ENCODE measurements around the gene KCTD12. TPM values are rescaled to one million over a fixed set of nuclear protein-coding genes. Genes with fewer than 3 reads are reported as not detected.

The KCTD12 gene
- total RNA-seq, 1 experiment from 2014 or later, result 6.7 TPM

DNA sequence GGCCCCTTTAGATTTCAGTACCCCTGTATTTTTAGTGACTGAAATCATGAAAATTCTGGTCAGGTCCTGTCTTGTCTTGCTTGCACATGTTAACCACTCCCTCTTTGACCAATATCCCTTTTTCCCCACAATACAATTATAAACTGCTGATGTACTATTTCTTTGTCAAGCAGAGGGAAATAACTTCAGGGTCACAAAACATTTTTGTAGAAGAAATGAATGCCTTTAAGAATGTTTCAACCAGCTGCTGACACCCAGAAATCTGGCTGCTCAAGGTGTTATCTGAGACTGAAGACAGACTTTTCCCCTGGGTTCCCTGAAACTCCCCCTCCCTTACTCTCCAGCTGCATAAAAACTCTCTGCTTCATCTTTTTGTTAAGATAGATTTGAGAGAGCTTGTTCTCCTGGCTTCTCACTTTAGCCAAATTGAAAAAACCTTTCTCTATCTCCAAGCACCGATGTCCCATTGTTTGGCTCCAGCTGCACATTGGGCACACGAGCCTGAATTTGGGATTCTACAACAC lies 43.7 kb upstream of the KCTD12 start:
- H3K27ac Mint-ChIP-seq, result no peak overlapping the region
- CTCF ChIA-PET, result no interaction called here

DNA sequence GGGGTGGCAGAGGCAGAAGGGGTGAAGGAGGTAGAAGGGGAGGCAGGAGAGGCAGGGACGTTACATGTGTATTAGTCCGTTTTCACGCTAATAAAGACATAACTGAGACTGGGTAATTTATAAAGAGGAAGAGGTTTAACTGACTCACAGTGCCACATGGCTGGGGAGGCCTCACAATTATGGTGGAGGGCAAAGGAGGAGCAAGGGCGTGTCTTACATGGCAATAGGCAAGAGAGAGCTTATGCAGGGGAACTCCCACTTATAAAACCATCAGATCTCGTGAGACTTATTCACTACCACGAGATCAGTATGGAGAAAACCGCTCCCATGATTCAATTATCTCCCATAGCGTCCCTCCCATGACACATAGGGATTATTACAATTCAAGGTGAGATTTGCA lies 43.1 kb upstream of the KCTD12 start:
- H3K4me1 Mint-ChIP-seq, result peaks cover 4% of the 10 kb centered on the region
- H3K36me3 Mint-ChIP-seq, result no peaks in the 10 kb centered on the region
- ATAC-seq (no peak), DNase-seq (ENCODE audit: low spot score) (no peak)
- no peaks in the 10 kb centered on the region for H3K27me3 Mint-ChIP-seq (ENCODE audit: low read depth)
- POLR2A ChIA-PET, result no interaction called here
- CTCF ChIA-PET, result no interaction called here
- no peak overlapping the region for H3K27ac Mint-ChIP-seq
- H3K4me3 Mint-ChIP-seq, result no peak overlapping the region
- no peaks in the 10 kb centered on the region for H3K9me3 Mint-ChIP-seq
- TF ChIP-seq ZNF232 (CRISPR knock-in tag; IDR thresholded peaks at IDR 0.05) (no peak), JAZF1 (CRISPR knock-in tag; IDR thresholded peaks at IDR 0.05) (no peak), RORB (CRISPR knock-in tag; IDR thresholded peaks at IDR 0.05) (no peak)
- TF ChIP-seq, protein P1, sequence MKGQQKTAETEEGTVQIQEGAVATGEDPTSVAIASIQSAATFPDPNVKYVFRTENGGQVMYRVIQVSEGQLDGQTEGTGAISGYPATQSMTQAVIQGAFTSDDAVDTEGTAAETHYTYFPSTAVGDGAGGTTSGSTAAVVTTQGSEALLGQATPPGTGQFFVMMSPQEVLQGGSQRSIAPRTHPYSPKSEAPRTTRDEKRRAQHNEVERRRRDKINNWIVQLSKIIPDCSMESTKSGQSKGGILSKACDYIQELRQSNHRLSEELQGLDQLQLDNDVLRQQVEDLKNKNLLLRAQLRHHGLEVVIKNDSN (CRISPR knock-in tag; IDR thresholded peaks at IDR 0.05), result no peak
- TF ChIP-seq, protein P2, sequence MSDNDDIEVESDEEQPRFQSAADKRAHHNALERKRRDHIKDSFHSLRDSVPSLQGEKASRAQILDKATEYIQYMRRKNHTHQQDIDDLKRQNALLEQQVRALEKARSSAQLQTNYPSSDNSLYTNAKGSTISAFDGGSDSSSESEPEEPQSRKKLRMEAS (CRISPR knock-in tag; IDR thresholded peaks at IDR 0.05), result no peak
- TF ChIP-seq, protein P3, sequence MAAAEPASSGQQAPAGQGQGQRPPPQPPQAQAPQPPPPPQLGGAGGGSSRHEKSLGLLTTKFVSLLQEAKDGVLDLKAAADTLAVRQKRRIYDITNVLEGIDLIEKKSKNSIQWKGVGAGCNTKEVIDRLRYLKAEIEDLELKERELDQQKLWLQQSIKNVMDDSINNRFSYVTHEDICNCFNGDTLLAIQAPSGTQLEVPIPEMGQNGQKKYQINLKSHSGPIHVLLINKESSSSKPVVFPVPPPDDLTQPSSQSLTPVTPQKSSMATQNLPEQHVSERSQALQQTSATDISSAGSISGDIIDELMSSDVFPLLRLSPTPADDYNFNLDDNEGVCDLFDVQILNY (CRISPR knock-in tag; IDR thresholded peaks at IDR 0.05), result no peak
- TF ChIP-seq, protein P4, sequence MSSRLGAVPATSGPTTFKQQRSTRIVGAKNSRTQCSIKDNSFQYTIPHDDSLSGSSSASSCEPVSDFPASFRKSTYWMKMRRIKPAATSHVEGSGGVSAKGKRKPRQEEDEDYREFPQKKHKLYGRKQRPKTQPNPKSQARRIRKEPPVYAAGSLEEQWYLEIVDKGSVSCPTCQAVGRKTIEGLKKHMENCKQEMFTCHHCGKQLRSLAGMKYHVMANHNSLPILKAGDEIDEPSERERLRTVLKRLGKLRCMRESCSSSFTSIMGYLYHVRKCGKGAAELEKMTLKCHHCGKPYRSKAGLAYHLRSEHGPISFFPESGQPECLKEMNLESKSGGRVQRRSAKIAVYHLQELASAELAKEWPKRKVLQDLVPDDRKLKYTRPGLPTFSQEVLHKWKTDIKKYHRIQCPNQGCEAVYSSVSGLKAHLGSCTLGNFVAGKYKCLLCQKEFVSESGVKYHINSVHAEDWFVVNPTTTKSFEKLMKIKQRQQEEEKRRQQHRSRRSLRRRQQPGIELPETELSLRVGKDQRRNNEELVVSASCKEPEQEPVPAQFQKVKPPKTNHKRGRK (CRISPR knock-in tag; IDR thresholded peaks at IDR 0.05; ENCODE audit: borderline replicate concordance), result no peak

More for the DNA sequence above, 43.7 kb upstream of the KCTD12 start:
- Mint-ChIP-seq H3K9me3 (no peaks in the 10 kb centered on the region), H3K4me3 (no peak overlapping the region), H3K27me3 (ENCODE audit: low read depth) (no peaks in the 10 kb centered on the region), H3K4me1 (peaks cover 4% of the 10 kb centered on the region), H3K36me3 (no peaks in the 10 kb centered on the region)
- DNase-seq (ENCODE audit: low spot score) (no peak), ATAC-seq (no peak)
- no peak for TF ChIP-seq ZBTB21 (CRISPR knock-in tag; IDR thresholded peaks at IDR 0.05; ENCODE audit: borderline replicate concordance)
- no peak for TF ChIP-seq SP1 (CRISPR knock-in tag; conservative IDR thresholded peaks at IDR 0.05)
- TF ChIP-seq FOXK1 (CRISPR knock-in tag; IDR thresholded peaks at IDR 0.05), result no peak
- no peak for TF ChIP-seq ZNF138 (CRISPR knock-in tag; conservative IDR thresholded peaks at IDR 0.05)
- no peak for TF ChIP-seq RORB (CRISPR knock-in tag; IDR thresholded peaks at IDR 0.05)
- TF ChIP-seq, protein P3 (CRISPR knock-in tag; IDR thresholded peaks at IDR 0.05), result no peak
- TF ChIP-seq, protein P5, sequence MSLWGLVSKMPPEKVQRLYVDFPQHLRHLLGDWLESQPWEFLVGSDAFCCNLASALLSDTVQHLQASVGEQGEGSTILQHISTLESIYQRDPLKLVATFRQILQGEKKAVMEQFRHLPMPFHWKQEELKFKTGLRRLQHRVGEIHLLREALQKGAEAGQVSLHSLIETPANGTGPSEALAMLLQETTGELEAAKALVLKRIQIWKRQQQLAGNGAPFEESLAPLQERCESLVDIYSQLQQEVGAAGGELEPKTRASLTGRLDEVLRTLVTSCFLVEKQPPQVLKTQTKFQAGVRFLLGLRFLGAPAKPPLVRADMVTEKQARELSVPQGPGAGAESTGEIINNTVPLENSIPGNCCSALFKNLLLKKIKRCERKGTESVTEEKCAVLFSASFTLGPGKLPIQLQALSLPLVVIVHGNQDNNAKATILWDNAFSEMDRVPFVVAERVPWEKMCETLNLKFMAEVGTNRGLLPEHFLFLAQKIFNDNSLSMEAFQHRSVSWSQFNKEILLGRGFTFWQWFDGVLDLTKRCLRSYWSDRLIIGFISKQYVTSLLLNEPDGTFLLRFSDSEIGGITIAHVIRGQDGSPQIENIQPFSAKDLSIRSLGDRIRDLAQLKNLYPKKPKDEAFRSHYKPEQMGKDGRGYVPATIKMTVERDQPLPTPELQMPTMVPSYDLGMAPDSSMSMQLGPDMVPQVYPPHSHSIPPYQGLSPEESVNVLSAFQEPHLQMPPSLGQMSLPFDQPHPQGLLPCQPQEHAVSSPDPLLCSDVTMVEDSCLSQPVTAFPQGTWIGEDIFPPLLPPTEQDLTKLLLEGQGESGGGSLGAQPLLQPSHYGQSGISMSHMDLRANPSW (CRISPR knock-in tag; conservative IDR thresholded peaks at IDR 0.05; ENCODE audit: low read depth), result no peak
- TF ChIP-seq NFE2L1 (CRISPR knock-in tag; IDR thresholded peaks at IDR 0.05), result no peak
- TF ChIP-seq GRHL2 (CRISPR knock-in tag; IDR thresholded peaks at IDR 0.05; ENCODE audit: insufficient replicate concordance, severe bottlenecking), result no peak
- TF ChIP-seq FOXP1 (CRISPR knock-in tag; IDR thresholded peaks at IDR 0.05; ENCODE audit: borderline replicate concordance), result no peak
- TF ChIP-seq, protein P6, sequence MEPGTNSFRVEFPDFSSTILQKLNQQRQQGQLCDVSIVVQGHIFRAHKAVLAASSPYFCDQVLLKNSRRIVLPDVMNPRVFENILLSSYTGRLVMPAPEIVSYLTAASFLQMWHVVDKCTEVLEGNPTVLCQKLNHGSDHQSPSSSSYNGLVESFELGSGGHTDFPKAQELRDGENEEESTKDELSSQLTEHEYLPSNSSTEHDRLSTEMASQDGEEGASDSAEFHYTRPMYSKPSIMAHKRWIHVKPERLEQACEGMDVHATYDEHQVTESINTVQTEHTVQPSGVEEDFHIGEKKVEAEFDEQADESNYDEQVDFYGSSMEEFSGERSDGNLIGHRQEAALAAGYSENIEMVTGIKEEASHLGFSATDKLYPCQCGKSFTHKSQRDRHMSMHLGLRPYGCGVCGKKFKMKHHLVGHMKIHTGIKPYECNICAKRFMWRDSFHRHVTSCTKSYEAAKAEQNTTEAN (CRISPR knock-in tag; IDR thresholded peaks at IDR 0.05), result no peak
- TF ChIP-seq, protein P7, sequence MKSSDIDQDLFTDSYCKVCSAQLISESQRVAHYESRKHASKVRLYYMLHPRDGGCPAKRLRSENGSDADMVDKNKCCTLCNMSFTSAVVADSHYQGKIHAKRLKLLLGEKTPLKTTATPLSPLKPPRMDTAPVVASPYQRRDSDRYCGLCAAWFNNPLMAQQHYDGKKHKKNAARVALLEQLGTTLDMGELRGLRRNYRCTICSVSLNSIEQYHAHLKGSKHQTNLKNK (CRISPR knock-in tag; IDR thresholded peaks at IDR 0.05), result no peak
- no peak for TF ChIP-seq RELA (CRISPR knock-in tag; IDR thresholded peaks at IDR 0.05; ENCODE audit: borderline replicate concordance)
- no peak for TF ChIP-seq JAZF1 (CRISPR knock-in tag; IDR thresholded peaks at IDR 0.05)
- TF ChIP-seq, protein P8, sequence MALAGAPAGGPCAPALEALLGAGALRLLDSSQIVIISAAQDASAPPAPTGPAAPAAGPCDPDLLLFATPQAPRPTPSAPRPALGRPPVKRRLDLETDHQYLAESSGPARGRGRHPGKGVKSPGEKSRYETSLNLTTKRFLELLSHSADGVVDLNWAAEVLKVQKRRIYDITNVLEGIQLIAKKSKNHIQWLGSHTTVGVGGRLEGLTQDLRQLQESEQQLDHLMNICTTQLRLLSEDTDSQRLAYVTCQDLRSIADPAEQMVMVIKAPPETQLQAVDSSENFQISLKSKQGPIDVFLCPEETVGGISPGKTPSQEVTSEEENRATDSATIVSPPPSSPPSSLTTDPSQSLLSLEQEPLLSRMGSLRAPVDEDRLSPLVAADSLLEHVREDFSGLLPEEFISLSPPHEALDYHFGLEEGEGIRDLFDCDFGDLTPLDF (CRISPR knock-in tag; IDR thresholded peaks at IDR 0.05), result no peak
- no peak for TF ChIP-seq MYBL2 (CRISPR knock-in tag; IDR thresholded peaks at IDR 0.05)
- no peak for TF ChIP-seq GTF2I (CRISPR knock-in tag; conservative IDR thresholded peaks at IDR 0.05)
- TF ChIP-seq, protein P9, sequence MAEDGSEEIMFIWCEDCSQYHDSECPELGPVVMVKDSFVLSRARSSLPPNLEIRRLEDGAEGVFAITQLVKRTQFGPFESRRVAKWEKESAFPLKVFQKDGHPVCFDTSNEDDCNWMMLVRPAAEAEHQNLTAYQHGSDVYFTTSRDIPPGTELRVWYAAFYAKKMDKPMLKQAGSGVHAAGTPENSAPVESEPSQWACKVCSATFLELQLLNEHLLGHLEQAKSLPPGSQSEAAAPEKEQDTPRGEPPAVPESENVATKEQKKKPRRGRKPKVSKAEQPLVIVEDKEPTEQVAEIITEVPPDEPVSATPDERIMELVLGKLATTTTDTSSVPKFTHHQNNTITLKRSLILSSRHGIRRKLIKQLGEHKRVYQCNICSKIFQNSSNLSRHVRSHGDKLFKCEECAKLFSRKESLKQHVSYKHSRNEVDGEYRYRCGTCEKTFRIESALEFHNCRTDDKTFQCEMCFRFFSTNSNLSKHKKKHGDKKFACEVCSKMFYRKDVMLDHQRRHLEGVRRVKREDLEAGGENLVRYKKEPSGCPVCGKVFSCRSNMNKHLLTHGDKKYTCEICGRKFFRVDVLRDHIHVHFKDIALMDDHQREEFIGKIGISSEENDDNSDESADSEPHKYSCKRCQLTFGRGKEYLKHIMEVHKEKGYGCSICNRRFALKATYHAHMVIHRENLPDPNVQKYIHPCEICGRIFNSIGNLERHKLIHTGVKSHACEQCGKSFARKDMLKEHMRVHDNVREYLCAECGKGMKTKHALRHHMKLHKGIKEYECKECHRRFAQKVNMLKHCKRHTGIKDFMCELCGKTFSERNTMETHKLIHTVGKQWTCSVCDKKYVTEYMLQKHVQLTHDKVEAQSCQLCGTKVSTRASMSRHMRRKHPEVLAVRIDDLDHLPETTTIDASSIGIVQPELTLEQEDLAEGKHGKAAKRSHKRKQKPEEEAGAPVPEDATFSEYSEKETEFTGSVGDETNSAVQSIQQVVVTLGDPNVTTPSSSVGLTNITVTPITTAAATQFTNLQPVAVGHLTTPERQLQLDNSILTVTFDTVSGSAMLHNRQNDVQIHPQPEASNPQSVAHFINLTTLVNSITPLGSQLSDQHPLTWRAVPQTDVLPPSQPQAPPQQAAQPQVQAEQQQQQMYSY (CRISPR knock-in tag; IDR thresholded peaks at IDR 0.05), result no peak
- POLR2A ChIA-PET, result no interaction called here

Measured in WTC11 (cell line).